Inferior parietal cortex (tissue), 1 donor: ENCODE results near the gene YJU2.
"Not testable (repeated sequence)": the region's sequence is repeated elsewhere in the genome, so short reads cannot be mapped to it uniquely, and the experiment has no call there.

Source experiments
- DNase-seq: peaks from one replicate; pipeline ENCODE4 v3.0.0-alpha.2; 2016; ENCODE audit errors: extremely low spot score

The YJU2 gene

GRCh38 chr19:4267901-4268815 is 21.3 kb downstream of the YJU2 start:
- DNase-seq, result no peak

GRCh38 chr19:4268816-4269430 is 22.0 kb downstream of the YJU2 start:
- DNase-seq, result no peak

GRCh38 chr19:4272894-4273293 is 26.0 kb downstream of the YJU2 start:
- no peak for DNase-seq

DNA sequence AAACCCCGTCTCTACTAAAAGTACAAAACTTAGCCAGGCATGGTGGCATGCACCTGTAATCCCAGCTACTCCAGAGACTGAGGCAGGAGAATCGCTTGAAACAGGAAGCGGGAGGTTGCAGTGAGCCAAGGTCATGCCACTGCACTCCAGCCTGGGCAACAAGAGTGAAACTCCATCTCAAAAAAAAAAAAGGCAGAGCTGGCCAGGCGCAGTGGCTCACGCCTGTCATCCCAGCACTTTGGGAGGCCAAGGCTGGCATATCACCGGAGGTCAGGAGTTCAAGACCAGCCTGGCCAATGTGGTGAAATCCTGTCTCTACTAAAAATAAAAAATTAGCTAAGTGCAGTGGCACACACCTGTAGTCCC is 27.4 kb downstream of the YJU2 start:
- not testable (repeated sequence) for DNase-seq

DNA sequence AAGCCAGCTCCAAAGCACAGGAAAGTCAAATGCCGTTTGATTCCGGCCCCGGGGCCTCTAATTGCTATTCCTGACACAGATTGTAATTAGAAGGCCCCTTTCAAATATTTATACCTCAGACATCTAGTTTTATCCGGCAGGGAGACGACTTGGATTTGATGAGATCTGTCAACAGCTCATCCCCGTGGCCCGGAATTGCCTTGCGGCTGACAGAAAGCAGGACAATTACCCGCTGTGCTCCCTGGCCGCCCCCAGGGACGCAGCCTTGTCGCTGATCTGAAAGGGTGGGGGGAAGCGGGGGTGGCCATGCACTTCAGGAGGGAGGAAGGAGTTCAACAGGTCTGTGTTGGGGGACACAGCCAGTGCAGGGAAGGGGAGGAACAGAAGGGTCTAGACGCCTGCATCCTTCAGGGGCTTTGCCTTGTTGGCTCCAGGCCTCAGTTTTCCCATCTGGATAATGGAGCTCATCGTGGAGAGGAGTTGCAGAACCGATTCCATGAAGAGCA is 30.4 kb downstream of the YJU2 start:
- no peak for DNase-seq

DNA sequence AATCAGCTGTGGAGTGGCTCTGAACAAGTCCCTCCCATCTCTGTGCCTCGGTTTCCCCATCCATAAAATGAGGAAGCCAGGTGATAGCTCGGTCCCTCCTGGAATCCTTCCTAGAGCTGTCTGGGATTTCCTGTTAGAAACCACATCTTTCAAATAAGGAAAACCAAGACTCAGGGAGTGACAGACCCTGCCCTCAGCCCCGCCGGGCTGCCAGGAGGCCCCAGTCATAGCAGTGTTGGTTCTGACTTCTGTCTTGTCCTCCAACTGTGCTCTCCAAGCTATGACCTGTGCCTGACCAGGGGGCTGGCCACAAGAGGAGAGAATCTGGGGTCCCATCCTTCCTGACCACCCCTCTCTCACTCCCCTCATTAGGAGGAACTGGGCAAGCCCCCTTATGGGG is 31.1 kb downstream of the YJU2 start:
- DNase-seq, result no peak

DNA sequence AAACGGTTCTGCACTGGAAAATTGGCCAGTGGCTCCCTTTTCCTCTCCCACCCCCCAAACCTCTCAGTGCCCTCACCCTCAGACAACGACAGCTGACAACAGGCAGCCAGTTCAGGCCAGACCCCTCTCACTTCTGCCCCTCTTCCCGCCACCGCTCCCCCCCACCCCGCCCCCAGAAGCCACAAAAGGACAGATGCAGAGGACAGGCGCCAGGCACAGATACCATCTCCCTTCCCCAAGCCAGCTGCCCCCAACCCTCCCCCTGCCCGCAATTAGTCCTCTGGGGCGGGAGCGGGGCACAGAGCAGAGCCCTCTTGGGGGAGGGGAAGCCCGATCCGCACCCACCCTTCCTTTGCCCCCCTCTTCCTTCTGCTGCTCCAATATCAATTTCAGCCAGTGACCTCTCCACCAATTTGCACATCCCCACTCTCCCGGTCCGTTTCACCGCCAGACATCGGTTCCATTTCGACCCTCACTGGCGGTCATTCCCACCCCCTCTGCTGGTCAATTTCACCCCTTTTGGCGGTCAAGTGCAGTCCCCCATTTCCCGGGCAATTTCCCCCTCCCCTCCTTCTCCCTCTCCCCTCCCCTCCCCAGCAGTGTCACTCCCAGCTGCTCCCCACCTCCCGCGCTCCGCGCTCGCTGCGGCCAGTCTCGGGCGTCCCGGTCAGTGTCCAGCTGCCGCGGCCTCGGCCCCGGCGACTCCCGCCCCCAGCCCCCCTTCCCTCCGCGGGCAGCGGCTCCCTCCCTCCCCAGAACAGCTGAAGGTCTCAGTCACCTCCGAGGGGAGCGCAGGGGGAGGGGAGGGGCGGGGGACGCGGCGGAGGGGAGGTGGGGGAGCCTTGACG is 31.8 kb downstream of the YJU2 start, which contains the start of gene SHD:
Gene SHD (plus strand): TSS at position 848 of the 848 bp plus-strand sequence. CDS start 798 bp downstream, outside the sequence.
- DNase-seq, result no peak

- DNase-seq, result no peak
Observed at GRCh38 chr19:4279267-4279529, 32.3 kb downstream of the YJU2 start.

GRCh38 chr19:4279530-4280422 is 32.9 kb downstream of the YJU2 start:
- no peak for DNase-seq

GRCh38 chr19:4284176-4284958 is 37.5 kb downstream of the YJU2 start:
- no peak for DNase-seq

DNA sequence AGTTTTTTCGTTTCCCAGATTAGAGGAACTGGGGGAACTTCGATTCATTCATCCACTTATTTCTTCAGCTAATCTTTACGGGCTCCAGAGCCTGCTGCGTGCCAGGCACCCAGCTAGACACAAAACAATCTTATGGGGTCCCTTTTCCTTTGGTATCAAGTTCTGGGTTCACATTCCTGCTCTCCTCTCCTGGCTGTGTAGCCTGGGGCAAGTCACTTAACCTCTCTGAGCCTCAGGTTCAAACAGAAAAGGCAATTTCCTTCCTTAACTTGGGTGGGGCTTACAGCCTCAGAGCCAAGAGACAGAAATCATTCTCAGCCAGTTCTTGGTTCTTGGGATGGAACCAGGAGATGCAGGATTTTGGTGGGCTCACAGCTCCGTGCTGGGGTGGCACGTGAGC is 38.1 kb downstream of the YJU2 start:
- no peak for DNase-seq

- DNase-seq, result not testable (repeated sequence)
Observed at GRCh38 chr19:4286141-4286540, 39.3 kb downstream of the YJU2 start.

- DNase-seq, result no peak
Observed at GRCh38 chr19:4288091-4288777, 41.4 kb downstream of the YJU2 start.

DNA sequence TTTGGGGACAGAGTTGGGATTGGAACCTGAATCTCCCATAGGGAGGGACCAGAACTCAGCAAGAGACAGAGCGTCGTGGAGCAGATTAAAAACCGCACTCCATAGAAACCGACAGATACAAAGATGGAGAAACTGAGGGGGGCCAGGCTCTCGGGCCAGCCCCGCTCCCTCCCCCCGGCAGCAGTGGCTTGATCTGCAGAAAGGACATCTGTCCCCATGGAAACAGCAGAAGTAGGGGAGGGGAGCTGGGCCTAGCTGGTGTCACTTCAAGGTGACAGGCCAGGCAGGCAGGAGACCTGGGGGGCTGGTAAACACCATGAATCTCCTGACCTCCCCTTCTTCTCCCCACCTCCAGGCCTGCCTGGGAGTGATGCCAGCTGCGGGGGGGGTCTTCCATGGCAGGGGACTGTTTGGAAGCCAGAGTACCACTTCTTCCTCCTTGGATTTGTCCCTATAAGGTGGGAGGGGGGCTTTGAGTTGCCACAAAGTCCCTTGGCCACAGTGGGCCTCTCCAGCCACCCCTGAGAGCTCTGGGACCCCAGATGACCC is 44.4 kb downstream of the YJU2 start:
- no peak for DNase-seq

DNA sequence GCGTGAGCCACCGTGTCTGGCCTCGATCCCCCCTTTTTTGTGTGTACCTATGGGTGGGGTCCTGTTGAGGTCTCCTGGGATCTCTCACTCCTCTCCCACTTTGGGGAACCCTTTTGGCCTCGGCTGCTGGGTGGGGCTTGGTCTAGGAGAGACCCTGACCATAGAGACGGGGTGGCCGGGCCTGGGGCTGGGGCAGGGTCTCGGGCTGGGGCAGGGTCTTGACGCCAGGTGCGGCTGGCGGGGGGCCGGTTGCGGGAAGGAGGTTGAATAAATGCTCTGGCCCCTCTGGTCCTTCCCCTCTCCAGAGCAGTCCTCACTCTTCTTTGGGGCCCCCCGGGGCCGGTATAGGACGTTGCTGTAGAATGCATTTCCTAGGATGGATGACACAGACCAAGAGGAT is 45.6 kb downstream of the YJU2 start:
- DNase-seq, result no peak

DNA sequence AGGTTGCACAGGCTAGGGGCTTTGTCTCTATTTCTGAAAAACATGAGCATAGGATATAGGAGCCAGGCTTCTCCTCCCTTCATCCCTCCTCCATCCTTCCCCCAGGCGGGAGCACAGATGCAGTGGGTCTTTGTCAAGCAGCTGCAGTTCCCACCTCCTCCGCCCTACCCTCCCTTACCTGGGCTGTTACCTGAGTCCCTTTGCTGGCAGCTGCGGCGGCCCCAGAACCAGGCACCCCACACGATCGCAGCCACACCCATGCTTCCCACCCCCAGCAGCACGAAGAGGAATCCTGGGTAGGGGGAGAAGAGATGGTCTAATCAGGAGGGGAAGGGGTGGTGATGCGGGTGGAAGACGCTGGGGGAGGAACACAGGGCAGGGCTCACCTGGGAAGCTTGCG is 47.5 kb downstream of the YJU2 start:
- DNase-seq, result no peak

DNA sequence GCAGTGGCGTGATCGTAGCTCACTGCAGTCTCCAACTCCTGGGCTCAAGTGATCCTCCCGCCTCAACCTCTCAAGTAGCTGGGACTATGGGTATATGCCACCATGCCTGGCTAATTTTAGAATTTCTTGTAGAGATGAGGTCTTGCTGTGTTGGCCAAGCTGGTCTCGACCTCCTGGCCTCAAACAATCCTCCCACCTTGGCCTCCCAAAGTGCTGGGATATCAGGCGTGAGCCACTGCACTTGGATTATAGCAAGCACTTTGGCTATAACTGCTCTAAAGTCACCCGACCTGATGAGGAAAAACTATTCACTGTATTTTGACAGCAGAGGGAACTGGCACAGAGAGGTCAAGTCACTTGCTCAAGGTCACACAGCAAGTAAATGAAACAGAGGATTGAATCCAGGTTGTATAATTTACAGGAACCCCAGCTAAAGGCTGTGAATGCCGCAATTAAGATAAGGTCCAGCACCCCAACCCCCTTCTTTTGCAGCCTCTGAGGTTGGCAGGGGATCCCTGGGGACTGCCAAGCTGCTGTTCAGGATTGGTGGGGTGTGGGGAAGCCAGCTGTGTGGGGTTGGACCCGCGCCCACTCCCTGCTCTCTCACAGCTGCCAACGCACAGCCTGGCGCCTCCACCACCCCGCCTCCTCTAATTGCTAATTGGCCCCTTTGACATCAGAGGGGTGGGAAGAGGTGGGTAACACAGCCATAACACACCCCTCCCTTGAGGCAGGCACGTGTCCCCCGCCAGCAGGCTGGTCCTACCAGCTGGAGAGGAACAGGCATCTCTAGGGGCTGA is 49.3 kb downstream of the YJU2 start:
- DNase-seq, result peak; percentile 13

- DNase-seq, result no peak
Observed at GRCh38 chr19:4297901-4298809, 51.3 kb downstream of the YJU2 start.
